Muscle layer of colon (tissue), 2 donors: Measurements from ENCODE around the gene LRRC36.
"Not testable (repeated sequence)": the region's sequence is repeated elsewhere in the genome, so short reads cannot be mapped to it uniquely, and the experiment has no call there.

ENCODE experiments used
- H3K27ac ChIP-seq: one replicate; pipeline ENCODE4 v1.7.0; 2013; ENCODE audit warnings: low read depth, mild to moderate bottlenecking, low read length, moderate library complexity
- H3K27me3 ChIP-seq, 2 donors: one replicate each; pipeline ENCODE4 v1.7.0; 2013; ENCODE audit warnings: low read length in 2 of 2, mild to moderate bottlenecking in 2 of 2; ENCODE audit not compliant: insufficient read depth in 2 of 2, control insufficient read depth in 1 of 2
- H3K36me3 ChIP-seq: one replicate; pipeline ENCODE4 v1.7.0; 2013; ENCODE audit warnings: mild to moderate bottlenecking, low read length; ENCODE audit not compliant: insufficient read depth
- H3K4me1 ChIP-seq: one replicate; pipeline ENCODE4 v1.7.0; 2013; ENCODE audit warnings: mild to moderate bottlenecking, low read length; ENCODE audit not compliant: insufficient read depth
- H3K4me3 ChIP-seq, 2 donors: one replicate each; pipeline ENCODE4 v1.7.0; 2013; ENCODE audit warnings: low read length in 2 of 2, low read depth in 1 of 2, mild to moderate bottlenecking in 1 of 2, moderate library complexity in 1 of 2
- H3K9ac ChIP-seq: one replicate; pipeline ENCODE4 v1.7.0; 2013; ENCODE audit warnings: low read length
- H3K9me3 ChIP-seq: one replicate; pipeline ENCODE4 v1.7.0; 2013; ENCODE audit warnings: mild to moderate bottlenecking, low read length
- donor health status: abdominal sarcoma.
- donor health status: Adenocarcinoma of cecum.

The LRRC36 gene

GRCh38 chr16:67411339-67411738, 84.7 kb downstream of the LRRC36 start:
- H3K4me1 ChIP-seq, result peaks cover 9% of the 10 kb centered on the region
- H3K27ac ChIP-seq, result no peak overlapping the region

GRCh38 chr16:67412294-67412693, 85.7 kb downstream of the LRRC36 start:
- Histone ChIP-seq H3K9me3 (no peaks in the 10 kb centered on the region), H3K4me1 (peaks cover 9% of the 10 kb centered on the region), H3K36me3 (no peaks in the 10 kb centered on the region), H3K9ac (no peak overlapping the region), H3K27me3 (no peaks in the 10 kb centered on the region), H3K4me3 (no peak overlapping the region), H3K27ac (no peak overlapping the region)

More at GRCh38 chr16:67411339-67411738, 84.7 kb downstream of the LRRC36 start:
- H3K9ac ChIP-seq, result no peak overlapping the region
- no peaks in the 10 kb centered on the region for H3K9me3 ChIP-seq
- no peaks in the 10 kb centered on the region for H3K36me3 ChIP-seq
- no peaks in the 10 kb centered on the region for H3K27me3 ChIP-seq
- H3K4me3 ChIP-seq, result no peak overlapping the region

GRCh38 chr16:67413978-67414911, 87.6 kb downstream of the LRRC36 start:
- H3K9me3 ChIP-seq, result no peaks in the 10 kb centered on the region
- no peaks in the 10 kb centered on the region for H3K36me3 ChIP-seq

GRCh38 chr16:67415421-67415820, 88.8 kb downstream of the LRRC36 start:
- Histone ChIP-seq H3K9ac (peak overlapping the region; percentile 90), H3K4me3 (peak overlapping the region; percentile 85 to 86), H3K27ac (peak overlapping the region; percentile 68)
- not testable (repeated sequence) for H3K4me1 ChIP-seq, H3K36me3 ChIP-seq, H3K9me3 ChIP-seq, H3K27me3 ChIP-seq

More at GRCh38 chr16:67413978-67414911, 87.6 kb downstream of the LRRC36 start:
- Histone ChIP-seq H3K9ac (no peak overlapping the region), H3K27ac (no peak overlapping the region), H3K27me3 (no peaks in the 10 kb centered on the region), H3K4me3 (no peak overlapping the region), H3K4me1 (peaks cover 6% of the 10 kb centered on the region)

- Histone ChIP-seq H3K4me3 (peak within 1 kb of the TSS; percentile 85 to 86), H3K27me3 (no peaks in the 10 kb centered on the region), H3K9me3 (no peaks in the 10 kb centered on the region), H3K9ac (peak within 1 kb of the TSS; percentile 92), H3K27ac (peak within 1 kb of the TSS; percentile 68), H3K36me3 (no peaks in the 10 kb centered on the region), H3K4me1 (peaks cover 6% of the 10 kb centered on the region)
These were observed 89.5 kb downstream of the LRRC36 start, which contains the start of gene ZDHHC1 for GRCh38 chr16:67415872-67416793. Gene ZDHHC1 (minus strand): TSS chr16:67416477. CDS start chr16:67407775, 8,702 bp downstream.

- H3K27me3 ChIP-seq, result no peaks in the 10 kb centered on the region
- H3K4me1 ChIP-seq, result peaks cover 6% of the 10 kb centered on the region
- H3K27ac ChIP-seq, result no peak overlapping the region
- no peak overlapping the region for H3K9ac ChIP-seq
- no peak overlapping the region for H3K4me3 ChIP-seq
- no peaks in the 10 kb centered on the region for H3K36me3 ChIP-seq
- H3K9me3 ChIP-seq, result no peaks in the 10 kb centered on the region
These were observed 90.9 kb downstream of the LRRC36 start for GRCh38 chr16:67417333-67418061.

GRCh38 chr16:67419502-67419901, 92.9 kb downstream of the LRRC36 start:
- Histone ChIP-seq H3K9me3 (no peaks in the 10 kb centered on the region), H3K9ac (no peak overlapping the region), H3K27ac (no peak overlapping the region), H3K4me3 (no peak overlapping the region), H3K4me1 (peaks cover 6% of the 10 kb centered on the region), H3K36me3 (no peaks in the 10 kb centered on the region), H3K27me3 (no peaks in the 10 kb centered on the region)

GRCh38 chr16:67419931-67420330, 93.3 kb downstream of the LRRC36 start:
- Histone ChIP-seq H3K9ac (no peak overlapping the region), H3K4me3 (no peak overlapping the region), H3K36me3 (no peaks in the 10 kb centered on the region), H3K27me3 (no peaks in the 10 kb centered on the region), H3K27ac (no peak overlapping the region), H3K4me1 (peaks cover 6% of the 10 kb centered on the region), H3K9me3 (no peaks in the 10 kb centered on the region)

GRCh38 chr16:67421030-67421429, 94.4 kb downstream of the LRRC36 start:
- peaks cover 0 to 5% of the 10 kb centered on the region in 2 donors for H3K27me3 ChIP-seq
- H3K4me1 ChIP-seq, result peaks cover 6% of the 10 kb centered on the region
- H3K9me3 ChIP-seq, result no peaks in the 10 kb centered on the region
- H3K27ac ChIP-seq, result no peak overlapping the region
- H3K9ac ChIP-seq, result no peak overlapping the region
- H3K36me3 ChIP-seq, result no peaks in the 10 kb centered on the region
- no peak overlapping the region for H3K4me3 ChIP-seq

GRCh38 chr16:67423015-67423414, 96.4 kb downstream of the LRRC36 start:
- H3K27me3 ChIP-seq, result peaks cover 0 to 5% of the 10 kb centered on the region in 2 donors
- no peak overlapping the region for H3K9ac ChIP-seq
- H3K36me3 ChIP-seq, result no peaks in the 10 kb centered on the region
- no peaks in the 10 kb centered on the region for H3K4me1 ChIP-seq
- H3K4me3 ChIP-seq, result no peak overlapping the region
- no peaks in the 10 kb centered on the region for H3K9me3 ChIP-seq
- H3K27ac ChIP-seq, result no peak overlapping the region
